ENCODE measurements around the gene ARID1B.

ARID1B gene

GRCh38 chr6:156868385-156868784, 91.2 kb downstream of the ARID1B start:
- DNase-seq = no peak
- in situ Hi-C loops (cut with MboI; ENCODE audit: low pct_unique_long_range_greater_than_20kb, low sequenced_read_pairs) = no loop called here

DNA sequence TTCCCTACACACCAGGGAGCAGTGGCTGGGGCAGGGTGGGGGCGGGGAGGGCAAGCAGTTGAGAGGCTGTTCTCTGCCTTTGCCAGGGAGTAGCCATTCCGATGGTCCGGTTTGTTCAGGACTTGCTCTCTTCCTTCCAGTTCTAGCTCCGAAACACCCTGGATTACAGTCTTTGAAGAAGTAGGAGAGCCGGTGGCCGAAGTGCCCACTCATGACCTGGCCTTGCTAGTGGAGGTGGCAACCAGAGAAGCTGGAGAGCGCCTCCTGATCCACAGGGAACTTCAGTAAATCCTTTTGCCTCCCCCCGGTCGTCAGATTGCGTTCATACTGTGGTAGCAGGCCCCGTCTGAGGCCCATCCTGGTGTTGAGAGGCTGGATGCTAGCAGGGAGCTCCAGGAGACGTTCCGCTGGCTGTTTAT, 92.8 kb downstream of the ARID1B start:
- in situ Hi-C loops (cut with MboI; ENCODE audit: low pct_unique_long_range_greater_than_20kb, low sequenced_read_pairs) = no loop called here
- no peak for DNase-seq

DNA sequence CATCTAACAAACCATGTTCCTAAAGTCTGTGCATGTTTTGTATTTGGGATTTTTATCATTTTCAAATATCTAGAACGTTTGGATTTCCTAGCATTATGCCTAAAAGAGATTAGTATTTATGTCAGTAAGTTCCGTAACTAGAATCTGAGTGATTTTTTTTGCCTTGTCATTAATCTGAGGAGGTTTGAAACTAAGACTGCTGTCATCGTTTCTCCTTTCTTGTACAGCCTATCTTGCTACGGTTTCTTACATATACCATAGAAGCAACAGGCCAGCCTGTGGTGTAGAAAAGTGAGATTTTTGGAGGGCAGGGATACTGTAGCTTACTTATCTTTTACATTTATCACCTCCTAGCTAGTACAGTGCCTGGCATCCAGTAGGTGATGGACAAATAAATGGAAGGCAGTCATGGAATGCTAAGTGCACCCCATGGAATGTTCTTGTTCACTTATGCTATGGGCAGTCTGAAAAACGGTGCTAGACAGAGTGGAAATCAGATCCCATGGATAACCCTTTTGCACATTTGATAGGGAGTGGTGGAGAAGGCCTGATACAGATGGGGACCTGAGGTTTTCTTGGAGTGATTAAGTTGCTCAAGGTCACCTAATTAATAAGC, 93.9 kb downstream of the ARID1B start:
- in situ Hi-C loops (cut with MboI; ENCODE audit: low pct_unique_long_range_greater_than_20kb, low sequenced_read_pairs) = no loop called here
- DNase-seq = no peak

DNA sequence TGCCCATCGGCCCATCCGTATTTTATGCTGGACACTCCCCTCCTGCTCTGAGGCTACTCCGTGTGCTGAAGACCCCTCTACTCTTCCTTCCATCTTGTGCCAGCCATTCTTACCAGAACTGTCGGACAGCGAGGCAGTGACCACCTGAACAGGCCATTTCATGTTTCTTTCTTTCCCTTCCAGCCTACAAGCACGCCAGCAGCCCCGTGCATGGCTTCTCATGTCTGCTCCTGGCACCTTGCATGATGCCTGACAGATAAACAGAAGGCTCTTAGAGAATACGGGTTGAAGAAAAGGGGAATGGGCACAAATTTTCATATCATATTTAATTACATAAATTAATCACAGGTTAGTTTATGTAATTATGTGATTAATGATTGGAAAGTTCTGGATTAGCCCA, 95.7 kb downstream of the ARID1B start:
- in situ Hi-C loops (cut with MboI; ENCODE audit: low pct_unique_long_range_greater_than_20kb, low sequenced_read_pairs) = no loop called here
- no peak for DNase-seq

DNA sequence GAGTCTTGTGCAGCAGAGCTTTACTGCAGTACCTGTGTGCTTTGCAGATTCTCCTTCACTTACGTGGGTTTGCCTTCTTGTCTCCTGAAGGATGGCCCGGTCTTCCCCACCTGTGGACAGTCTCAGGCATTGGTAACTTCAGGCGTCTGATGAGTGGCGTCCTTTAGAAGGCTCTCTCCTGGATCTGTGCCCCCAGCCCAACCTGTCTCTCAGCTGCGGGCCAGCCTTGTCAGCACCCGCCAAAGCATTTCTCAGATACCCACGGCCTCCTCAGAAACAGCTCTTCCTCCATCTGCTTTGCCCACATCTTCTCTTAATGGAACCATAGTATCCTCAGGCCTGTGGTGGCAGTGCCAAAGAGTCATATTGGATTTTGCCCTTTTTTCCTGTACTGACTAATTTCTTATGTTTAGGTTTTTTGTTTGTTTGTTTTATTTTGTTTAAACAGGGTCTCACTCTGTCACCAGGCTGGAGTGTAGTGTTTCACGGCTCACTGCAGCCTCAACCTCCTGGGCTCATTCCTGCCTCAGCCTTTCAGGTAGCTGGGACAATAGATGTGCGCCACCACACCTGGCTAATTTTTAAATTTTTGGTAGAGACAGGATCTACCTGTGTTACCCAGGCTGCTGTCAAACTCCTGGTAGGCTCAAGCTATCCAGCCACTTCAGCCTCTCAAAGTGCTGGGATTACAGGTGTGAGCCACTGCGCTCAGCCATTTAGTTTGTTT, 96.6 kb downstream of the ARID1B start:
- DNase-seq = no peak
- in situ Hi-C loops (cut with MboI; ENCODE audit: low pct_unique_long_range_greater_than_20kb, low sequenced_read_pairs) = no loop called here

GRCh38 chr6:156875062-156875461, 97.9 kb downstream of the ARID1B start:
- no peak for DNase-seq
- in situ Hi-C loops (cut with MboI; ENCODE audit: low pct_unique_long_range_greater_than_20kb, low sequenced_read_pairs) = no loop called here

- DNase-seq = no peak
- in situ Hi-C loops (cut with MboI; ENCODE audit: low pct_unique_long_range_greater_than_20kb, low sequenced_read_pairs) = no loop called here
Measured at GRCh38 chr6:156876302-156876701, 99.1 kb downstream of the ARID1B start.

DNA sequence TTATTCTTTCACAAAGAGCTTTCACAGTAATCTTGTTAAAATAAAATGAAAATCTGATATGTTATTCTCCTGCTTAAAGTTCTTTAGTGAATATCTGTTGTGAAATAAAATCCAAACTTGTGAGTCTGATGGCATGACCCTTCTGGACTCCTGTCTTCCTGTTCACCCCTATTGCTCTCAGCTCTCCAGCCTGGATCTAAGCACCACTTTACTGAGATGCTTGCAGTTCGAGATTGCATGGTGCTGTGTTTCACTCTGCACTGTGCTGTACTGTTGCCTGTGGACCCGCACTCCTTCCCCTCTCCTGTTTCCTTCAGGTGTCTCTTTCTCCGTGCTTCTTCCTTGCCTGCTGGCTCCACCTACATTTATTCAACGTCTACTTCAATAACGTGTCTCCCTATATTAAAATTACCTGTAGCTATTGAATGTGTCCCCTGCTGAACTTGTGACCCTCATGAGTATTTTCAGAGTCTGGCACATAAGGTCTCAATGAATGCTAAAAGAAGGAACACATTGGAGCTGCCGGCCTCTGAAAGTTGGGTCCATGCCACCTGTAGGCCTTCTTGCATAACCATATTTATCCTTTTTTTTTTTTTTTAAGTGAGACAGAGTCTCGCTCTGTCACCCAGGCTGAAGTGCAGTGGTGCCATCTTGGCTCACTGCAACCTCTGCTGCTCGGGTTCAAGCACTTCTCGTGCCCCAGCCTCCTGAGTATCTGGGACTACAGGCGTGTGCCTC, 100.1 kb downstream of the ARID1B start:
- in situ Hi-C loops (cut with MboI; ENCODE audit: low pct_unique_long_range_greater_than_20kb, low sequenced_read_pairs) = no loop called here
- no peak for DNase-seq

DNA sequence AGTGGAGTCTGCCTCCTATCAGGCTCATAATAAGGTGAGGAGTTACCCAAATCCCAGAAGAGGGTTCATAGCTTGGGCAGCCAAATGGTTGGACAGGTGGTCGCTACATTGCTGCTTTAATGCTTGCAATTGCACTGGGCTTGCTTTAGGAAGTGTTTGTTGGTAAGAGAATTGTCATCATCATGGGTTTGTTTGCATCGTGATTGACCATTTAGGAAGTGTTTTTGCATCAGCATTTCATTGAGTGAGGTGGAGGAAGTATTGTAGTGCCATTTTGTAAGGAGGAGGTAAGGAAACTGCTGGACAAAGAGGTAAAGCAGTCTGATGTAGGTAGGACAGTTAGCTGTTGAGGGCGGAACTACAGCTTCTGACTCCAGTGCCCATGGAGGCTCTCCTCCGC, 101.5 kb downstream of the ARID1B start:
- in situ Hi-C loops (cut with MboI; ENCODE audit: low pct_unique_long_range_greater_than_20kb, low sequenced_read_pairs) = no loop called here

DNA sequence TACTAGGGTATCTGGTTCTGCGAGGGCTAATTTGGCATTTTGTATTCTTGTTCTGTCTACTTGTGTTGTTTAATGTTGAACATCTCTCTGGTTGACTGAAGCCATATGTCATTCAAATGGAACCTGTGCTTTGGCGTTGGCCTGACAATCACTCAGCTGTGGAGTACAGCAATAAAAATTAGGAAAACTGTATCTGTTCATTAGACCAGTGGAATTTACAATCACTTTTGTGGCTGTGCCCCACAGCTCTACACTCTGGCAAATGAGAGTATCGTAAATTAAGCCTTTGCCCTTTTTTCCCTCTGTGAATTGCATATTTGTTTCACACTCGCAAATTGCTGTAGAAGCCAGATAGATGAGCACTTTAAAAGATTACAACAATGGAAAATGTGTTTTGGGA, 102.0 kb downstream of the ARID1B start:
- in situ Hi-C loops (cut with MboI; ENCODE audit: low pct_unique_long_range_greater_than_20kb, low sequenced_read_pairs) = no loop called here
- no peak for DNase-seq

More for the DNA sequence above, 101.5 kb downstream of the ARID1B start:
- DNase-seq = no peak

GRCh38 chr6:156879591-156879990, 102.4 kb downstream of the ARID1B start:
- no peak for DNase-seq
- in situ Hi-C loops (cut with MboI; ENCODE audit: low pct_unique_long_range_greater_than_20kb, low sequenced_read_pairs) = no loop called here

DNA sequence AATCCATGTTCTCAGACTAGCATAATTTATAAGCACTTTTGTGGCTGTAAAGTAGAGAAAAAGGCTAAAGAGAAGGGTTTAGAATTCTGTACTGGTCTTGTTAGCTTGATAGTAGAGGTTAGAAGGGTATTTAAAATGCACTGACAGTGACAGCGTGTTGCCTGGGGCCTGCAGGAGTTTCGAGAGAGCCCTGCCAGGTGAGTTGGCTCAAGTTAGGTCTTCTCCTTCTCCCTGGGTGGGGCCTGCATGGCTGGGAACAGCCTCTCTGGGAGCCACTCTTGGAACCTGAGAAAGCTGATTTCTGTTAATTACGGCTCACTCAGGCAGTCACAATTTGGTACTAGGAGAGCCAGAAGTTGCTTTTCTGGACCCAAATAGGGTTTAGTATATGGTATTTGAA, 103.7 kb downstream of the ARID1B start:
- no peak for DNase-seq
- in situ Hi-C loops (cut with MboI; ENCODE audit: low pct_unique_long_range_greater_than_20kb, low sequenced_read_pairs) = no loop called here

- in situ Hi-C loops (cut with MboI; ENCODE audit: low pct_unique_long_range_greater_than_20kb, low sequenced_read_pairs) = no loop called here
- no peak for DNase-seq
Measured at GRCh38 chr6:156881687-156882629, 104.8 kb downstream of the ARID1B start.

DNA sequence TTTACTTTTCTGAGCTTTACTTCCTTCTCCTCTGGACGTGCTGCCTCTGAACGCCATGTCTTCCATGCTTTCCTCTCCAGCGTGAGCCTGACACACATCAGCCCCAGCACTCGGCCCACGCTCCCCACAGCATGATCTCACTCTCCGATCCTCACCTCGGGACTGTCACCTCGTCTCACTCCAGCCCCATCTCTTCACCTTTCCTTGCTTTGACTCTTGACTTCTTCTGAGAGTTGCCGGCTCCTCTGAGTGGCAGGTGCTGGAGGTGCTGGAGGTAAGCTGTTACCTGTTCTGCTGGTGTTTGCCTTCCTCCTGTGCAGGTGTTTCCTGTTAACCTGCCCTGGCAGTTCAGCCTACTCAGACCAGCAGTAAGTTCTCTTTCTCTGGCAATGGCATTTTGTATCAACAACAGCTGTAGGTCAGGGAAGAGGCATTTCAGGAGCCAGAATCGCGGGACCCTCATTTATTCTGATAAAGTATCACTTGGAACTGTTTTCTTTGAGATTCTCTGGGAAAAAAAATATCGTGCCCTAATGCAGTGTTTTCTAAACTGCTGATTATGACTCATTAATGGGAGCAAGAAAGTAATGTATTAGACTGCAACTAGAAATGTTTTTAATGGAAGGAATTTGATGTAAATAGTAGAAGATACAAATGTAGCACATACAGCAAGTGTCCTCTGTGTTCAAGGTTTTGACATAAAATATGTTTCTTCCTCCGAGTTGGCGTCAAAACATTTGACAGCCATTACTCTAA, 106.5 kb downstream of the ARID1B start:
- in situ Hi-C loops (cut with MboI; ENCODE audit: low pct_unique_long_range_greater_than_20kb, low sequenced_read_pairs) = no loop called here
- DNase-seq = no peak

GRCh38 chr6:156884306-156884705, 107.1 kb downstream of the ARID1B start:
- in situ Hi-C loops (cut with MboI; ENCODE audit: low pct_unique_long_range_greater_than_20kb, low sequenced_read_pairs) = no loop called here
- no peak for DNase-seq

DNA sequence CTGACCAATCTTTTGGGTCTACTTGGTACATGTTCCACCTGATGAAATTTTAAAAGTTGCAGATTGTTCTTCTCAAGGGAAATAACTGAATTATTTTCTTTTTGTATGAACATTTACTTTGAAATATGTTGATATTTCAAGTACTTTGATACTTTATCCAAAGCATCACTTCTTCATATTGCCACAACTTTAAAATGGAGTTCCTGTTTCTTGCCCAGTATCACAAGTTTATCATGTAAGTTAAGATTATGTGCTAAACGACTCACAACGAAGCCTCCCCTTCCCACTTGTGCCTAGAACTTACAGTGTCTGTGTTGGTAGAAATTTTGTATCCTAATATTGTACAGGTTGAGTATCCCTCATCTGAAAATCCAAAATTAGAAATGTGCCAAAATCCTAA, 108.4 kb downstream of the ARID1B start:
- in situ Hi-C loops (cut with MboI; ENCODE audit: low pct_unique_long_range_greater_than_20kb, low sequenced_read_pairs) = no loop called here
- no peak for DNase-seq

DNA sequence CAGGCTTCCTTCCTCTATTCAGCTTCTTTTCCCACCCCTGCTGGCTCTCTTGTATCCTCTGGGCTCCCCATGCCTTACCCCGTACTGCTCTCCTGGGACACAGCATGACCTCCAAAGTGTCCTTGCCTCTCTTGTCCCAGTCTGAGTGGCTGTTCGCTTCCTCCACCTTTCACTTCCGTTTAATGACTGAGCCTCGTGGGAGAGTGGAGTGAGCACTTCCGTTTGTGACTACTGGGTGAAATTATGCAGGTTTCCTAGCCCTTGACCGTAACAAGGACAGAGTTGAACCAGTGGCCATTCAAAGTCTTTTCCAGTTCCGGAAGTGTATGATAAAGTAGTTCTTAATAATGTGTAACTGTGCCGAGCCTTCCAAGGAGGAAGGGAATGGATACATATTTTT, 109.2 kb downstream of the ARID1B start:
- no peak for DNase-seq
- in situ Hi-C loops (cut with MboI; ENCODE audit: low pct_unique_long_range_greater_than_20kb, low sequenced_read_pairs) = no loop called here

DNA sequence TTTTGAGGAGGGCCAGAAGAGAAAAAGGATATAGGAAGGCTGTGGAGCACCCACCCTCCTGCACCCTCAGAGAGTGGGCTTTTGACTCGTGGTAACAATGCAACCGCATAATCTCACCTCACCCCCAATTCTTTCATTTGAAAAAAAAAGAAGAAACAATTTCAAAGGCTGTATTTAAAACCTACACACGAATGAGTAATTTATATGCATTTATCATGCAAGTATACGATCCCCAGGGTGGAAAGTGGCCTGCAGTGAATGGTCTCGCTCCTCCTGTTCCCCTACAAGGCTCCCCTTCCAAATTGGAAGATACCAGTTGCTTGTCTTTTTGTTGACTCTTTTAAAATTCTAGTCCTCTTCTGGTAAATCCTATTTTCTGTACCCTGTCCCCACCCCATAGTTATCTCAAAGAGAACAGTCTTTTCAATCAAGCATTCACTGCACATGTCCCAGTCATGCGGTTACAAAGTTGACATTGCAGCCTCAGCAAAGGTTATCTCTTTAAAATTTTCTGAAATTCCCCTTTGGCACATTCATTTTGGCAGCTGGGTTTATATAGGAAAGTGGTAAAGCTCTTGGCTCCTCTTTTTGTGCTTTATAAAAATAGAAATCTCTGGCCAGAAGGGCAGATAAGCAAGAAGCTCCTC, 110.6 kb downstream of the ARID1B start:
- in situ Hi-C loops (cut with MboI; ENCODE audit: low pct_unique_long_range_greater_than_20kb, low sequenced_read_pairs) = no loop called here
- no peak for DNase-seq
